ENCODE data around the gene GPBAR1. TPM values are rescaled to one million over a fixed set of nuclear protein-coding genes. Genes with fewer than 3 reads are reported as not detected.
A peak's percentile ranks its signal among the peaks of the same experiment; 100 is the strongest.

GPBAR1 gene
- total RNA-seq, 2 donors from 2014 or later: 0.91 TPM; not detected in 1

DNA sequence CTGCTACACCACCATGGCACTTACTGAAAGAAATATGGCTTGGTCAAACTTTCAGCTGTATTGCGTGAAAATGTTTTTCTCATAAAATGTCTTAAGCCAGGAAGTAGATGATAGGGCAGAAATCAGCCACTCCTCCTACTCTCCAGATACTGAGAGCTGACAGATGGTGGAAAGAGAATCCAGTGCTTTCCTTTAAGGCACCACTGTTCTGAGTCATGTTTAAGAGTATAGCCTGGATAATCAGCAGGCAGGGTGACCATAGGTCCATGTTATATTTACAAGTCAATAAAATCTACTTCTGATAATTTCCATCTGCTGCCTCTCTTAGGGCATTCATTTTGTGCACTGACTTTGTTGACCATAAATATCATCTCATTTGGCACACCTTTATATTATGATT, 21.9 kb upstream of the GPBAR1 start:
- no peak overlapping the region for H3K4me3 ChIP-seq
- H3K36me3 ChIP-seq: peaks cover 6 to 9% of the 10 kb centered on the region in 2 donors
- 82% methylated on average over 1 of the region's 1 CpG for WGBS
- H3K9me3 ChIP-seq: no peaks in the 10 kb centered on the region
- no peak overlapping the region for H3K27ac ChIP-seq
- no peaks in the 10 kb centered on the region for H3K27me3 ChIP-seq (replicated peaks; ENCODE audit: insufficient read depth)
- TF ChIP-seq, protein P1, sequence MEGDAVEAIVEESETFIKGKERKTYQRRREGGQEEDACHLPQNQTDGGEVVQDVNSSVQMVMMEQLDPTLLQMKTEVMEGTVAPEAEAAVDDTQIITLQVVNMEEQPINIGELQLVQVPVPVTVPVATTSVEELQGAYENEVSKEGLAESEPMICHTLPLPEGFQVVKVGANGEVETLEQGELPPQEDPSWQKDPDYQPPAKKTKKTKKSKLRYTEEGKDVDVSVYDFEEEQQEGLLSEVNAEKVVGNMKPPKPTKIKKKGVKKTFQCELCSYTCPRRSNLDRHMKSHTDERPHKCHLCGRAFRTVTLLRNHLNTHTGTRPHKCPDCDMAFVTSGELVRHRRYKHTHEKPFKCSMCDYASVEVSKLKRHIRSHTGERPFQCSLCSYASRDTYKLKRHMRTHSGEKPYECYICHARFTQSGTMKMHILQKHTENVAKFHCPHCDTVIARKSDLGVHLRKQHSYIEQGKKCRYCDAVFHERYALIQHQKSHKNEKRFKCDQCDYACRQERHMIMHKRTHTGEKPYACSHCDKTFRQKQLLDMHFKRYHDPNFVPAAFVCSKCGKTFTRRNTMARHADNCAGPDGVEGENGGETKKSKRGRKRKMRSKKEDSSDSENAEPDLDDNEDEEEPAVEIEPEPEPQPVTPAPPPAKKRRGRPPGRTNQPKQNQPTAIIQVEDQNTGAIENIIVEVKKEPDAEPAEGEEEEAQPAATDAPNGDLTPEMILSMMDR (IDR thresholded peaks at IDR 0.05): no peak
- TF ChIP-seq POLR2A (IDR thresholded peaks at IDR 0.05): no peak
- no peak for TF ChIP-seq POLR2AphosphoS5 (IDR thresholded peaks at IDR 0.05)
- intact Hi-C loops (cut with DNase I): no loop called here
- no peaks in the 10 kb centered on the region for H3K4me1 ChIP-seq (replicated peaks)
- no peak for DNase-seq (ENCODE audit: low spot score)

DNA sequence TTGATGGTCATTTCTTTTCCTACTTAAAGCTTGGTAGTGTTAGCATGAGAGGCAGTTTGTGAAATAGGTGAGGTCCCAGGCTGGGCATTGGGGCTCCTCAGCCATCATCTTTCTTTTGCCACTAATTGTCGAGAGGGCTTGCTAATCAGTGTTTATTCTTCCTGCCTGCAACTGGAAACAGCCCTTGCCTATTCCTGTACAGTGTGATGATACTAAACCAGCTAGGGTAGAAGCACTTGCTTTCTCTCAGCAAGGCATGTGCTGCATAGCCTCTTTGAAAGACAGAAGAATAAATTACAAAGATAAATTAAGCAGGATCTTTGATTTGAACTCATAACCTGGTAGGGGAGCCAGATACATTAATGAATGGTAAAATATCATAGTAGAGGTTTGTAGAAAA, 16.6 kb upstream of the GPBAR1 start:
- H3K27me3 ChIP-seq (replicated peaks; ENCODE audit: insufficient read depth): no peaks in the 10 kb centered on the region
- DNase-seq (ENCODE audit: low spot score): no peak
- no peaks in the 10 kb centered on the region for H3K4me1 ChIP-seq (replicated peaks)
- no peaks in the 10 kb centered on the region for H3K9me3 ChIP-seq
- no peak overlapping the region for H3K4me3 ChIP-seq
- TF ChIP-seq POLR2AphosphoS5 (IDR thresholded peaks at IDR 0.05): no peak
- no peak for TF ChIP-seq POLR2A (IDR thresholded peaks at IDR 0.05)
- H3K36me3 ChIP-seq: peaks cover 11 to 19% of the 10 kb centered on the region in 2 donors
- WGBS: 57% methylated on average over 1 of the region's 1 CpG
- H3K27ac ChIP-seq: no peak overlapping the region
- intact Hi-C loops (cut with DNase I): no loop called here

DNA sequence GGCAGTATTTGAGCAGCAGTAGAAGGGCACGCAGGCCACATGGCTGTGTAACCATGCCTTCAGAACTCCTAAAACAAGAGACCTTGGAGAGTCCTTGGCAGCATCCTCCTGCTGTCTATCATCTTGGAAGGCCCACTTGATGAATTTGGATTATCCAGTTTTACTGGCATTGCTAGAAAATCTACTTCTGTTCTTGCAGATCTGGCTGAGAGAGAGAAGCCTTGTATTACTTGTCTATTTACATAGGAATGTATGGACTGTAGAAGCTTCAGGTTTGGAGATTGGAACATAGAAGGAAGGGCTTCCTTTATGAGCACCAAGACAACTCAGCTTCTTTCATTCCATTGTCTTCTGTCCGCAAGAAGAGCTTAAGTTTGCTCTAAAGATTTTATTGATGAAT, 16.1 kb upstream of the GPBAR1 start:
- DNase-seq (ENCODE audit: low spot score): no peak
- H3K9me3 ChIP-seq: no peaks in the 10 kb centered on the region
- H3K27me3 ChIP-seq (replicated peaks; ENCODE audit: insufficient read depth): no peaks in the 10 kb centered on the region
- intact Hi-C loops (cut with DNase I): no loop called here
- no peak overlapping the region for H3K27ac ChIP-seq
- peak; percentile 23 for TF ChIP-seq POLR2AphosphoS5 (IDR thresholded peaks at IDR 0.05)
- no peak for TF ChIP-seq POLR2A (IDR thresholded peaks at IDR 0.05)
- TF ChIP-seq, protein P1 (IDR thresholded peaks at IDR 0.05): no peak
- no peaks in the 10 kb centered on the region for H3K4me1 ChIP-seq (replicated peaks)
- 72% methylated on average over 2 of the region's 2 CpGs for WGBS
- H3K36me3 ChIP-seq: peaks cover 16 to 23% of the 10 kb centered on the region in 2 donors
- no peak overlapping the region for H3K4me3 ChIP-seq

DNA sequence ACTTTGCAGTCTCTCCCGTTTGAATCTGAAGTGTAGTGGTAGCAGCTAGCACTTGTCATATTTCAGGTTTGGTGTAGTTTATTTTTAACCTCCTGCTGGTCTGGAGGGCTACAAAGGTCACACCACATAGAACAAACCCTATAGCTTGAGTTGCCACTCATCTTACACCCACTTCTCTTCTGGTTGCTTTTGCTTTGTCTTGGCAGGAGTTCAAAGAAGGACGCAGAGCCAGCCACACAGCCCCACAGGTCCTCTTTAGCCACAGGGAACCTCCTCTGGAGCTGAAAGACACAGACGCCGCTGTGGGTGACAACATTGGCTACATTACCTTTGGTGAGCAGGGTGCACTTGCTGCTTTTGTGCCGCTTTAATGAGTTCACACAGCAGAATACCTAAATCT, 15.6 kb upstream of the GPBAR1 start:
- Histone ChIP-seq H3K27me3 (replicated peaks; ENCODE audit: insufficient read depth) (no peaks in the 10 kb centered on the region), H3K4me1 (replicated peaks) (no peaks in the 10 kb centered on the region), H3K4me3 (no peak overlapping the region), H3K9me3 (no peaks in the 10 kb centered on the region), H3K27ac (no peak overlapping the region), H3K36me3 (peaks cover 21 to 23% of the 10 kb centered on the region in 2 donors)
- TF ChIP-seq, protein P1 (IDR thresholded peaks at IDR 0.05): no peak
- TF ChIP-seq POLR2AphosphoS5 (IDR thresholded peaks at IDR 0.05) (no peak), POLR2A (IDR thresholded peaks at IDR 0.05) (no peak)
- intact Hi-C loops (cut with DNase I): no loop called here
- WGBS: 69% methylated on average over 5 of the region's 5 CpGs
- DNase-seq (ENCODE audit: low spot score): no peak

DNA sequence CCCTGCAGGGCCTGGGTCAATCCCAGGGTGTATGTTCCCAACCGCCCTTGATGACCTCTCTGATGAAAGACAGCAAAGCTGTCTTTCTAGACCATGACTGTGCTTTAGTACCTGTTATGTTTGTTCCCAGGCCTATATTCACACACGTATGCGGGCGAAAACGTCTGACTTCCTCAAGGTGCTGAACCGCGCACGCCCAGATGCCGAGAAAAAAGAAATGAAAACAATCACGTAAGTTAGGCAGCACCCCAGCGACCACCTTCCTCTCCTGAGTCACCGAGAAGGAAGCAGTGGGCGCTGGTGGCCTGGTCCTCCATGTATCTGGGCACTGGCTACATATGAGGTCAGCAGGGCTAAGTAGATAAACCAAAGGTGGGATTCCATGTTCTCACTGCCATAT, 11.1 kb upstream of the GPBAR1 start:
- DNase-seq (ENCODE audit: low spot score): no peak
- Histone ChIP-seq H3K27ac (no peak overlapping the region), H3K9me3 (no peaks in the 10 kb centered on the region), H3K4me3 (no peak overlapping the region), H3K4me1 (replicated peaks) (no peaks in the 10 kb centered on the region), H3K36me3 (peaks cover 24 to 46% of the 10 kb centered on the region in 2 donors), H3K27me3 (replicated peaks; ENCODE audit: insufficient read depth) (no peaks in the 10 kb centered on the region)
- 97% methylated on average over 13 of the region's 13 CpGs for WGBS
- no peak for TF ChIP-seq POLR2AphosphoS5 (IDR thresholded peaks at IDR 0.05)
- TF ChIP-seq POLR2A (IDR thresholded peaks at IDR 0.05): no peak
- TF ChIP-seq, protein P1 (IDR thresholded peaks at IDR 0.05): no peak
- intact Hi-C loops (cut with DNase I): no loop called here

Data from prostate gland (tissue), 2 donors.